ENCODE data around the gene EXOC3L4.

- TF ChIP-seq REST (IDR thresholded peaks at IDR 0.05; ENCODE audit: insufficient read depth in 1 of 2, low read depth in 2 of 2, low read length in 2 of 2), result no peak
- TF ChIP-seq POLR2AphosphoS5 (IDR thresholded peaks at IDR 0.05; ENCODE audit: low read depth, low read length), result no peak
Measured at GRCh38 chr14:103107941-103108748, 13.6 kb downstream of the EXOC3L4 start.
